Measurements from ENCODE around the gene PTPN23.
A peak's percentile ranks its signal among the peaks of the same experiment; 100 is the strongest.

The PTPN23 gene

DNA sequence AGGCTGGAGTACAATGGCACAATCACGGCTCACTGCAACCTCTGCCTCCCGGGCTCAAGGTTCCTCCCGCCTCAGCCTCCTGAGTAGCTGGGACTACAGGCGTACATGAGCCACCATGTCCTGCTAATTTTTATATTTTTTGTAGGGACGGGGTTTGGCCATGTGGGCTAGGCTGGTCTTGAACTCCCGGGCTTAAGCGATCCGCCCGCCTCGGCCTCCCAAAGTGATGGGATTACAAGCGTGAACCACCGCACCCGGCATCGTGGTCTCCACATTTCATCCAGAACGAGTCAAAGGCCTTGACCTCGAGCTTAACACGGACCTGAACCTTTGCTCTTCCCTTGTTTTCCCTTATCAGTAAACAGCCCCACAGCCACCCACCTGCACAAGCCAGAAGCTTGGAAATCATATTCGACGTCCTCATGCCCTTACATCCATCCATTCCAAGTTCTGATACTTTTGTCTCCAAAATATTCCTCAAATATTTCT lies 1.4 kb upstream of the PTPN23 start:
- CTCF ChIA-PET, result interaction anchor here (1.9 to 2.6 kb wide), 2 partner anchors 8 to 10 kb away, joined by 7 to 11 read pairs; no protein-coding TSS in a partner anchor
- POLR2A ChIA-PET, result no interaction called here
- DNase-seq (ENCODE audit: extremely low spot score), result no peak
- TF ChIP-seq, protein P1, sequence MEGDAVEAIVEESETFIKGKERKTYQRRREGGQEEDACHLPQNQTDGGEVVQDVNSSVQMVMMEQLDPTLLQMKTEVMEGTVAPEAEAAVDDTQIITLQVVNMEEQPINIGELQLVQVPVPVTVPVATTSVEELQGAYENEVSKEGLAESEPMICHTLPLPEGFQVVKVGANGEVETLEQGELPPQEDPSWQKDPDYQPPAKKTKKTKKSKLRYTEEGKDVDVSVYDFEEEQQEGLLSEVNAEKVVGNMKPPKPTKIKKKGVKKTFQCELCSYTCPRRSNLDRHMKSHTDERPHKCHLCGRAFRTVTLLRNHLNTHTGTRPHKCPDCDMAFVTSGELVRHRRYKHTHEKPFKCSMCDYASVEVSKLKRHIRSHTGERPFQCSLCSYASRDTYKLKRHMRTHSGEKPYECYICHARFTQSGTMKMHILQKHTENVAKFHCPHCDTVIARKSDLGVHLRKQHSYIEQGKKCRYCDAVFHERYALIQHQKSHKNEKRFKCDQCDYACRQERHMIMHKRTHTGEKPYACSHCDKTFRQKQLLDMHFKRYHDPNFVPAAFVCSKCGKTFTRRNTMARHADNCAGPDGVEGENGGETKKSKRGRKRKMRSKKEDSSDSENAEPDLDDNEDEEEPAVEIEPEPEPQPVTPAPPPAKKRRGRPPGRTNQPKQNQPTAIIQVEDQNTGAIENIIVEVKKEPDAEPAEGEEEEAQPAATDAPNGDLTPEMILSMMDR (IDR thresholded peaks at IDR 0.05; ENCODE audit: control extremely low read depth, extremely low read depth, low read depth, missing control alignments), result no peak

DNA sequence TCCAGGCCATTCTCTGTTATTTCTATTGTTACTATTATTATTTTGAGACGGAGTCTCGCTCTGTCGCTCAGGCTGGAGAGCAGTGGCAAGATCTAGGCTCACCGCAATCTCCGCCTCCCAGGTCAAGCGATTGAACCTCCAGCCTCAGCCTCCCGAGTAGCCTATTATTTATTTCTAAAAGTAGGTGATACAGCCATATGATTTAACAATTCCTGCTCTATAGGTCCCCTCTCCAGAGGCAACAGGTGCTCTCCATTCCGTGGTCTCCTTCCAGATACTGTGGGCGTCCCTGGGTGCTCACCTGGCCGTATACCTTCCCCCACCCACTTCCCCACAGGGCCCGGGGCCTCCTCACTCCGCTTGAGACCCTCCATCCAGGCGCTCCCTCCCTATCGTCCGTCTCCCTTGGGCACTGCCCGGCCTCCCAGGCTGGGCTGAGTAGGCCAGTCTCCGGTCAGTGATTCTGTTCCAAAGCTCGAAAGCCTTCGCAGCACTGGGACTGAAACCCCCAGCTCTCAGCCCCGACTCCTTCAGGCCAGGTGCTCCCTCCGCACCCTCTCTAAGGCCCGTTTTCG lies 708 bp upstream of the PTPN23 start:
- no peak for DNase-seq (ENCODE audit: extremely low spot score)
- TF ChIP-seq, protein P1 (IDR thresholded peaks at IDR 0.05; ENCODE audit: control extremely low read depth, extremely low read depth, low read depth, missing control alignments), result no peak
- ChIA-PET CTCF (interaction anchor here (0.8 to 2.6 kb wide), 8 partner anchors 9 to 423 kb away, joined by 3 to 11 read pairs (median 4); partner anchors contain the start of gene ELP6), POLR2A (interaction anchor here (0.5 to 1.3 kb wide), 4 partner anchors 10 to 388 kb away, joined by 3 to 6 read pairs (median 4); no protein-coding TSS in a partner anchor)

DNA sequence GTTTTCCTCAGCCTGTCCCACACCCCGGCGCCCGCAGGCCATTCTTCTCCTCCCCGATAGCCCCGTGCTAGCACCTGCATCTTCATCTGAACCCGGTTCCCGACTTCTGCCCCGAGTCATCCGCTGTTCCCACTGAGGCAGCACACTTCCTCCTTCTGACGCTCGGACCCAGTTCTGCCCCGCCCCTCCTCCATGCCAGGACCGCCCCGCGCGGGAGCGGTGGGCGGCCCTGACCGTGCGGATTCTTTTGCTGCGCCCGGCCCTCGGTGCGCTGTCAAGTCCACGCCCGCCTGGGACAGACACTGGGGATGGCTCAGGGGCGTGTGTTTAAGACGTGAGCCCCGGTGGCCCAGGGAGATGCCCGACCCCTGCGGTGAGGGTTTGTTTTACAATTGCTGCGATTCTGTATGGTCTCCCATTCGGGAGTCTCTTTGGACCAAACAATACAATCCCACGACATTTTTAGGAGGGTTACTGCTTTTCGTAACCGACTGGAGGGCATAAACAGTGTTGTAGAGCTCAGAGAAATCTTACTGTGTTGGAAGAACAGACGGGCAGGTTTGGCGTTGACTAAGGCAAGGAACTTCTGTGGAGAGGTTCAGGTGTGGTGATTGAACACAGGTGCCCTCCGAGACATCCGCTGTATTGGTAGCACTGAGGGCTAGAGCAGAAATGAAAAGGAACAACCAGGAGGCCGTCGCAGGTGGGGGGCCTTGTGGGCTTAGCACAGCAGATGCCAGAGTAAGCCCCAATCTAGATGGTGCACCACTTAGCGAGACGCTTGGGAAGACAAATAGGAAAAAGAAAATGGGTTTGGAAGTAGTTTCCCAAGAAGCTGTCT lies 716 bp downstream of the PTPN23 start:
- DNase-seq (ENCODE audit: extremely low spot score), result peak; percentile 91
- TF ChIP-seq, protein P1 (IDR thresholded peaks at IDR 0.05; ENCODE audit: control extremely low read depth, extremely low read depth, low read depth, missing control alignments), result no peak
- ChIA-PET POLR2A (interaction anchor here (1.3 kb wide), 1 partner anchor 9 kb away, joined by 6 read pairs; no protein-coding TSS in a partner anchor), CTCF (interaction anchor here (0.8 to 2.6 kb wide), 5 partner anchors 8 to 90 kb away, joined by 3 to 11 read pairs (median 4); no protein-coding TSS in a partner anchor)

DNA sequence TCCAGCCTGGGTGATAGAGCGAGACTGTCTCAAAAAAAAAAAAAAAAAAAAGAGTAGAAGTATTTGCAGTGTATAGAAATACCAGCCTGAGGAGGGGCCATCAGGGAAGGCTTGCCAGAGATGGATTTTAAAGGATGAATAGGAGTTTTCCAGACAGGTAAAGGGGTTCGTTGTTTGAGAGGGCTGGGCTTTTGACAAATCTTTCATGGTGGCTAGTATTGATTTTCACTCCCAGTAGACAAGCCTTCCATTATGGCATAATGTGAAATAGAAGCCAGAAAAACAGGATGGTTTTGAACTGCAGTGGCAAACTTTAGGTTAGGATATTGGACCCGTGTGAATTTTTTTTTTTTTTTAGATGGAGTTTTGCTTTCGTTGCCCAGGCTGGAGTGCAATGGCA lies 3.6 kb downstream of the PTPN23 start:
- POLR2A ChIA-PET, result no interaction called here
- TF ChIP-seq, protein P1 (IDR thresholded peaks at IDR 0.05; ENCODE audit: control extremely low read depth, extremely low read depth, low read depth, missing control alignments), result no peak
- CTCF ChIA-PET, result interaction anchor here (1.2 kb wide), 1 partner anchor 13 kb away, joined by 3 read pairs; no protein-coding TSS in a partner anchor
- DNase-seq (ENCODE audit: extremely low spot score), result no peak

DNA sequence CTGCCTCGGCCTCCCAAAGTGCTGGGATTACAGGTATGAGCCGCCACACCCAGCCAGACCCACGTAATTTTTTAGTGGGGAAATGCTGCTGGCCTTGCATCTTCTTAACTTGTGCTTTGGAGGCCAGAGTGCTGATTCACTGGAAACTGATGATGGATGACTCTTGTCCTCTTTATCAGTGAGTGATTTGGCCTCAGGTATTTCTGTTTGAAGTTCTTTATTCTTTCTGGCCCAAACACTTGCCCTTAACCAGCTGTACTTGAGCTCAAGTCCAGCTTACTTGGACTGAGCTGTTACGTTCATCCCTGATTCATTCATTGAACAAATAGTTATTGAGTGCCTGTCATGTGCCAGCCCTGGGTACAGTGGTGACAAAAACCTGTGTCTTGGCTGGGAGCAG lies 4.2 kb downstream of the PTPN23 start:
- TF ChIP-seq, protein P1 (IDR thresholded peaks at IDR 0.05; ENCODE audit: control extremely low read depth, extremely low read depth, low read depth, missing control alignments), result no peak
- ChIA-PET CTCF (interaction anchor here (1.2 kb wide), 1 partner anchor 13 kb away, joined by 3 read pairs; no protein-coding TSS in a partner anchor), POLR2A (no interaction called here)
- DNase-seq (ENCODE audit: extremely low spot score), result no peak

DNA sequence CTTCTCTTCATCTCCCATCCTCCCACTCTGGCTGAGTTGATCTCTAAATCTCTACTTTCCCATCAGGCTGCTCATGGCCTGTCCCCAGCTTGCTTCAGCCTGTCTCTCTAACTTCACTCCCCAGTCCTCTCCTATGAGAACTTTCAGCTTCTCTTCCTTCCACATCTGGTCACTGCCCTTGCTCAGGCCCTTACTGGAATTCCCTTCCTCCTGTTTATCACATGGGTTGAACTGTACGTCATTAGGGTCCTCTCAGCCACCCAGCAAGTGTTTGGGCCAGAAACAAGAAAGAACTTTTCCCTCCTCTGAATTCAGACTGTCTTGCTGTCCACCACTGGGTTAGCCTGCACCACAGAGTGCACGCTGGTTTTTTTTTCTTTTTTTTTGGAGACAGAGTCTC lies 5.0 kb downstream of the PTPN23 start:
- ChIA-PET CTCF (interaction anchor here (1.1 to 1.2 kb wide), 2 partner anchors 9 to 14 kb away, joined by 3 read pairs; no protein-coding TSS in a partner anchor), POLR2A (no interaction called here)
- DNase-seq (ENCODE audit: extremely low spot score), result no peak
- TF ChIP-seq, protein P1 (IDR thresholded peaks at IDR 0.05; ENCODE audit: control extremely low read depth, extremely low read depth, low read depth, missing control alignments), result no peak
